Stimulated activated CD8-positive, alpha-beta memory T cell treated with anti-CD3 and anti-CD28 coated beads, Interleukin-4, amount 100 ng/mL, for 1 hour (primary cell): ENCODE results near the gene DNAI2.
"Not testable (repeated sequence)": the region's sequence is repeated elsewhere in the genome, so short reads cannot be mapped to it uniquely, and the experiment has no call there.

Experiments
- DNase-seq, 2 donors: peaks; one replicate each; pipeline ENCODE4 v3.0.0-alpha.2; 2020; ENCODE audit warnings: low read depth in 2 of 2, low spot score in 1 of 2

The DNAI2 gene

DNA sequence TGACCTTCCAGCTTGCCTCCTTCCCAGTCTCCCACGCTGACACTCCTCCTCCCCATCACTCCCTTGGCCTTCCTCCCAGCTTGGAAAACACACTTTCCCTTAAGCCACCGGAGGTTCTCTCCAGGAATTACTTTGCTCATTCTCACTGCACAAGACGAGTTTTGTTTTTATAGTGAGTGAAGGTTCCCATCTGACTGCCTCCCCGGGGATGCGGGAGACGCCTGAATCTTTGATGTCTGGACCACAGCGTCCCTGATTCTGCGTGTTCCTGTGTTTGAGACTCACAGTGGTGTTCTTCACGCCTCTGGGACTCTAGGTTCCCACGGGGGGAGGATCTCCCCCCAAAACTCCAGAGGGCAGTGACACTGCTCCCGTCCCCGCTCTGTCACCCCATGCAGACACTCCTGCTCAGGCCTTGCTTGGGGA, 2.0 kb downstream of the DNAI2 start:
- no peak for DNase-seq

DNA sequence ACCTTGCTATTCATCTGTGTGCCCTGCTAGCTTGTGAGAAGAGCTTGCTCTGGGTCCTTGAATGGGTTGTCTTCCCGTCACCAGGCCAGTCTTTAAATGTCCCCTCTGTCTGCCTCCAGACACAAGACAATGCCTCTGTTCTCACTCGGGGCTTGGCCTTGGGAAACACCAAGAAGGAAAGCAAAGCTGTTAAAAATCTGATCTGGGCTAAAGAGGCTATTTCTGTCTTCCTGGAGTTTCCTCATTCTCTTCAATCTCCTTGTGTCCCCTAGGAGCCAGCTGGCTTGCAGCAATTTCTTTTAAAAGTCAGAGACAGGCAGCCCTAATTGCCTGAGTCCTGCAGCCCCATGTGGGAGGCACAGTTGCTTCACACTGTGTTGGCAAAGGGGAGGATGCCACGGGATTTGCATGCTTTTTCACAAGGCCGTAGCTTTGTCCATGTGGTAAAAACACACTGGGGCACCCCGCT, 2.5 kb downstream of the DNAI2 start:
- no peak for DNase-seq

DNA sequence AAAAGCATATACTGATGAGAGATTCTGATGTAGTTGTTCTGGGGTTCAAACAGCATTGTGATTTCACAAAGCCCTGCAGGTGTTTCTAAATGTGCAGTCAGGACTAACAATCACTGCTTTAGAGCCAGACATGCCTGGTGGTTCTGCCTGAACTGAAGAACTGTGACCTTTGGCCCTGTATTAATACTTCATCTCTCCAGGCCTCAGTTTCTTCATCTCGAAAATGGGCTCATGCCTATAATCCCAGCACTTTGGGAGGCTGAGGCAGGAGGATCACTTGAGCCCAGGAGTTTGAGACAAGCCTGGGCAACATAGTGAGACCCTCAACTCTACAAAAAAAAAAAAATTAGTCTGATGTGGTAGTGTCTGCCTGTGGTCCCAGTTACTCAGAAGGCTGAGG, 3.9 kb downstream of the DNAI2 start:
- no peak for DNase-seq

DNA sequence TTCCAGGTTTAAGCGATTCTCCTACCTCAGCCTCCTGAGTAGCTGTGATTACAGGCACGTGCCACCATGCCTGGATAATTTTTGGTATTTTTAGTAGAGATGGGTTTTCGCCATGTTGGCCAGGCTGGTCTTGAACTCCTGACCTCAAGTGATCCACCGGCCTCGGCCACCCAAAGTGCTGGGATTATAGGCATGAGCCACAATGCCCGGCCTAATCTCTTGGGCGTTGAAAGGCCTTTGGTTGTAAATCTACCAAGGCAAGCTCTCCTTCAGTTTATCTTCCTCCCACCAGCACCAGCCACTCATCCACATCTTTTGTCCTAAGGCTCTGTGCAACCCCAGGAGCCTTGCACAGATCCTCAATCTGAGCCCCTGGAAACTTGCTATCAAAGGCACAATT, 5.6 kb downstream of the DNAI2 start:
- DNase-seq: not testable (repeated sequence)

DNA sequence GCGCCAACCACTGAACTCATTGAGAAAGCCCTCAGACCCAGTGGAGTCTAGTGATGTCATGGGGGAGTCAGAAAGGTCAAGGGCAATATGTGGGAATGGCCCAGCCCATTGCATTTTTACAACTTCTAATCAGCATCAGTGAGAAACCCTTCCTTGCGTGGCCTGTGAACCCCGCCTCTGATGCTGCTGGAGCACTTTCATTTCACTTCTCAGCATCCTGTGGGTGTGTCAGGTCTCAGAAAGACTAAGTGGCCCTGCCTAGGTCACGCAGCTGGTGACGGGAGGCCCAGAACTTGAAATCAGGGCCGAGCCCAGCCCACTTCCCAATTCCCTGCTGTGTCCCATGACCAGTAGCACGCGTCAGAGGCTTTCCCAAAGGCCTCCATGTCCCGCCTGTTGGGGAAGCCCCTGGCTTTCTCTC, 6.1 kb downstream of the DNAI2 start:
- DNase-seq: peak in 1 of 2 donors; percentile 31

DNA sequence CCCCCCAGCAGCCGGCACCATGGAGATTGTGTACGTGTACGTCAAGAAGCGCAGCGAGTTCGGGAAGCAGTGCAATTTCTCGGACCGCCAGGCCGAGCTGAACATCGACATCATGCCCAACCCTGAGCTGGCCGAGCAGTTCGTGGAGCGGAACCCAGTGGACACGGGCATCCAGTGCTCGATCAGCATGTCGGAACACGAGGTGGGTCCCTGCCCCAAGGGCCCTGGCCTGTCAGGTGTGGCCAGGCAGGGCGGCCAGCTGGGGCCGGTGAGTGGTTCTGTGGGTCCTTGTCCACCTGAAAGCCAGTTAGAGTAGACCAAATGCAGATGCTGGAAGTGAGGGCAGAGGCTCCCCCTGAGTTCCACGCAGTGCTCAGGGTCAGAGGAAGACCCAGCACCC, 7.8 kb downstream of the DNAI2 start:
- no peak for DNase-seq

DNA sequence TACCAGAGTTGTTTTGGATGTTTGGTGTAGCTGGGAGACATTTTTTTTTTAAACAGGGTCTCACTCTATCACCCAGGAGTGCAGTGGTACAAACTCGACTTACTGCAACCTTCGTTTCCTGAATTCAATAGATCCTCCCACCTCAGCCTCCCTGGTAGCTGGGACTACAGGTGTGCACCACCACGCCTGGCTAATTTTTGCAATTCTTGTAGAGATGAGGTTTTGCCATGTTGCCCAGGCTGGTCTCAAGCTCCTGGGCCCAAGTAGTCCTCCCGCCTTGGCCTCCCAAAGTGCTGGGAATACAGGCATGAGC, 8.2 kb downstream of the DNAI2 start:
- DNase-seq: not testable (repeated sequence)

DNA sequence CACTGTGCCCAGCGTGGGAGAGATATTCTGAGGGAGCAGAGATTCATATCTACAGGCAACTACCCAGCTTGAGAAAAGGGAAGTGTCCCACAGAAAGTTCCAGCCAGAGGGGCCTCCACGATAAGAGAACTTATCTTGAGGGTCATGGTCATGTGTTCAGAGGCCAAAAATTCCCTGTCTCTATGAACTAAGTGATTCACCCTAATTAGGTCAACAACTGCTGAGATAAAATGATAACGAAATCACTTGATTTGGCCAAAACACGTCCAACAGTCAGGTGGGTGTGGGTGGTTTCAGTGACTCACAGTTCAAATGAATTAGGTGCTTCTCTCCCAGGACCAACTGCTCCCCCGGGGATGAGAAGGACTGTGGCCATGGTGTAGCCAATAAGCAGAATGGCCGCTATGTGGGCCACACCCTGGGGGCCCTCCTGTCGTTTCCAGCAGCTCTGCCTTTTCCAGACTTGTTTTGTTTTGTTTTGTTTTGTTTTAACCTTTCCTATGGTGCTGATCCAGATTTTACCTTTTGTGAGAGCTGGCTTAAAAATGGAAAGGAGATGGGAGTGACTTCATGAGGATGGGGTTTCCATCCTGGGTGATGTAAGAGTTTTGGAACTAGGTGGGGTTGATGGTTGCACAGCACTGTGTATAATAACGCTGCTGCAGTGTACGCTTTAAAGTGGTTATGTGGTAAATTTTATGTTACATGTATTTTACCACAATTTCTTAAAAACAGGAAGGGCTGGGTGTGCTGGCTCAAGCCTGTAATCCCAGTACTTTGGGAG, 8.7 kb downstream of the DNAI2 start:
- DNase-seq: peak in 1 of 2 donors; percentile 29

DNA sequence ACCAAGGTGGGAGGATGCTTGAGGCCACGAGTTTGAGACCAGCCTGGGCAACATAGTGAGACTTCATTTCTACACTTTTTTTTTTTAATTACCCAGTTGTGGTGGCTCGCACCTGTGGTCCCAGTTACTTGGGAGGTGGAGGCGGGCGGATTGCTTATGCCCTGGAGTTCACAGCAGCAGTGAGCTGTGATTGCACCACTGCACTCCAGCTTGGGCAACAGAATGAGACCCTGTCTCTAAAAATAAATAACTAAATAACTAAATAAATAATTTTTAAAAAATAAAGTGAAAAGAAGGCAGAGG, 9.3 kb downstream of the DNAI2 start:
- no peak for DNase-seq

DNA sequence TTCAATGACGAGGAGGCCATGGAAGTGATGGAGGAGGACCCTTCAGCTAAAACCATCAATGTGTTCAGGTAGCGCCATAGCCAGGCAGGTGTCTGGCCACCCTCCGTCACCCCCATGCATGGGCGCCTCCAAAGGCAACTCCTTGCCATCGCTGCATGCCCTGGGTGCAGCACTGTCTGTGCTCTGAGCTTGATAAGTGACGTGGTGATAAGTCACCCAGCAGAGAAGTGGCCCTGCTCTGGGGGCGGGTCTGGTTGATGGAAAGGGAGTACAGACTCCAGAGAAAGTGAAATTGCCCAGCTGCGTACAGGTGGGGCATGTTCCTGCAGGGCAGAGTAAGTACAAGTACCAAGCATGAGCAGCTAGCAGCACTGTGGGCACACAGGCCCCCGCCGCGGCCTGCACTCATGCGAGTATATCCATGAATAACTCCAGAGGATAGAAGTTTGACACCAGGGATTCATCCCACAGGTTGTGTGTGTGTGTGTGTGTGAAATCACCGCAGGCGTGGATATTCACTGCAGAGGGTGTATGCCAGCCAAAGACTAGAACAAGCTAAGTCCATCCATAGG, 13.1 kb downstream of the DNAI2 start:
- no peak for DNase-seq

DNA sequence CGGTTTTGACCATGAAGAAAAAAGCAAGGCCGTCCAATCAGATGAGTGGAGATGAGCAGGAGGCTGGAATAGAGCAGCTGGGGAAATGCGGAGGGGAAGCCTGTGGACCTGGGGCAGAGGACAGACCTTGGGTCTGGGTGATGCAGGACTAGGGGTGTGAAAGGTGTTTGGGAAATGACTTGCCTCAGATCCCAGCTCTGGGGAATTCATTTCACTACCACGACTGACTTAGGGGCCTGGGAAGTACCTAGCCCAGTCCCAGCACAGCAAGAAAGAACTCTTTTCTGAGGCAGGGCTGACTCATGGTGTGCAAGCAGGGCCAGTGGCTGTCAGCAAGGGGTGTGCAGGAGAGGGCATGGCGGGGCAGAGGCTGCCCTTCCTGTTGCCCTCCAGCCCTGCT, 14.8 kb downstream of the DNAI2 start:
- no peak for DNase-seq

DNA sequence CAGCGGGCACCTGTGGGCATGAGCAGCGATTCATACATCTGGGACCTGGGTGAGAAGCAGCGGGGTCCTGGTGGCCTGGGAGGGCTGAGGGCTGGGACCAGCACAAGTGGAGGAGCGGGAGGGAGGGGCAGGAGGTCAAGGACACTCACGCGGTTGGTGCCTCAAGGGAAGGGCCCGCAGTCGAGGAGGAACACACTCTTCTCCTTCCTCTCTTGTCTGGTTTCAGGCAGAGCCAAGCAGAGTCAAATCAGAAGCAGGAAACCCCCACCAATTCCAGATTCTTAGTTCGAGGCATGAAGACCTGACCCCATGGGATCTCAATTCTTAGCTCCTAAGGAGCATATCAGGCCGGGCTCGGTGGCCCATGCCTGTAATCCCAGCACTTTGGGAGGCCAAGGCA, 15.7 kb downstream of the DNAI2 start:
- no peak for DNase-seq

DNA sequence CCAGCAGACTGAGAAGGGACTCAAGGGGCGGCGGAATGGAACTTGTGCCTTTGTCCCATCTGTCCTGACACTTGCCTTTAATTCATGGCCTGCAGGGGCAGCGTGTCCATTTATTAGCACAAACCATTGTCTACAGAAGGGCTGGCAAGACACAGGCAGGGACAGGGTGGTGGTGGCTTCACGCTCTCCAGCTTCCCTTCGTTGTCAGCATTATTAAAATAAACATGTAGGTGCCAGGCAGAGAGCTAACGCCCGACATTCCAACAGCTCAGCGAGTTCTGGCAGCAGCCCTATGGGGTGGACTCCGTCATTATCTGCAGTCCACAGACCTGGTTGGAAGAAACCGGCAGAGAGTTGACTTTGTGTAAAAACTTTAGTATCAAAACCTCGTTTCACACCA, 16.3 kb downstream of the DNAI2 start:
- no peak for DNase-seq

DNA sequence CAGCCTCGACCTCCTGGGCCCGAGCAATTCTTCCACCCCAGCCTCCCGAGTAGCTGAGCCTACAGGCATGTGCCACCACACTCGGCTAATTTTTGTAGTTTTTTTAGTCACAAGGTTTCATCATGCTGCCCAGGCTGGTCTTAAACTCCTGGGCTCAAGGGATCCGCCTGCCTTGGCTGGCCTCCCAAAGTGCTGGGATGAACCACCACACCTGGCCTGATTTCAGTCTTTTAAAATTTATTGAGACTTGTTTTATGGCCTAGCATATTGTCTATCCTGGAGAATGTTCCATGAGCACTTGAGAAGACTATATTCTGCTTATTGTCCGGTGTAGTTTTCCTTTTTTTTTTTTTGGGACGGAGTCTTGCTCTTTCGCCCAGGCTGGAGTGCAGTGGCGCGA, 18.5 kb downstream of the DNAI2 start:
- DNase-seq: no peak

DNA sequence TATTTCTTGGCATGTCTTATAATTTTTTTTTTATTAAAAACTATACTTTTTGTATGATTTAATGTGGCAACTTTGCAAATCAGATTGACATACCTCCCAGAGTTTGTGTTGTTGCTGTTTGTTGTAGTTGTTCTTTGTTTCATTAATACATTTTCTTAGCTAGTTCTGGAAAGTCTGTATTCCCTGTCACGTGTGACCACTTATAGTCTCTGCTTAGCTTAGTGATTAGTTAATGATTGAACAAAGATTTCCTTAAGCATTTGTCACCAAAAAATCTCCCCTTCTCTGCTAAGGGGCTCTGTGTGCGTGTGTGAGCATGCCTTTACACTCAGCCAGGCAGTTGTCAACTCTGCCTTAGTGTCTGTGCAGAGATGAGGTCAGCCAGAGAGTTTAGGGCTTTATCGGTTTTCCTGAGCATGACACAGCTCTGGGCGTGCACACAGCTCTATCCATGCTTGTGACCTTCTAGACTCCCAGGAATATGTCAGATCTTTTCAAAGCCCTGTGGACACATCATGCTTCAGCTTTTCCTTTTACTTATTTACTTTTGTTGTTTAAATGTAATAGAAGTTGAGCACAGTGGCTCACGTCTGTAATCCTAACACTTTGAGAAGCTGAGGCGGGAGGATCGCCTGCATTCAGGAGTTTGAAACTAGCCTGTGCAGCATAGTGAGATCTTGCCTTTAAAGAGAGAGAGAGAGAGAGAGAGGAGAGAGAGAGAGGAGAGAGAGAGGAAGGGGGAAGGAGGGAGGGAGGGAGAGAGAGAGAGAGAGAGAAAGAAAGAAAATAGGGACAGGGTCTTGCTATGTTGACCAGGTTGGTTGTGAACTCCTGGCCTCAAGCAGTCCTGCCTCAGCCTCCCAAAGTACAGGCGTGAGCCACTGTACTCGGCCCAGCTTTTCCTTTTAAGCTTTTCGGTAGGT, 21.9 kb downstream of the DNAI2 start:
- DNase-seq: no peak

DNA sequence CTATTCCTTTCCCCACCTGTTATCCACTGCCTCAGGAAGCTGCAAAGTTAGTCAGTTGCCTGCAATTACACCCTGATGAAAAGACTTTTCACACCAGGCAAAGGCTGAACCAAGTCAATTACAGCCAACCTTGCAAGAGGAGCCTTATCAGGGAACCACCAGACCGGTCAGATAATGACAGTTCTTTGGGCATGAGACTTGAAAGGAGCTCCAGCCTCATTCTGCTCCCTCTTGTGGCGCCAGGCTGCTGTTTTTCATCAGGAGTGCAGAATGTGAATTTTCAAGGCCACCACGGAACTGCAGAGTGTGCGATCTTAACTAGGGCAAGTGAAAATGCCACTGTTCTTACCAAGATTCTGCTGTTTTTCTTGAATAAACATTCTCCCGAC, 22.5 kb downstream of the DNAI2 start:
- DNase-seq: no peak

DNA sequence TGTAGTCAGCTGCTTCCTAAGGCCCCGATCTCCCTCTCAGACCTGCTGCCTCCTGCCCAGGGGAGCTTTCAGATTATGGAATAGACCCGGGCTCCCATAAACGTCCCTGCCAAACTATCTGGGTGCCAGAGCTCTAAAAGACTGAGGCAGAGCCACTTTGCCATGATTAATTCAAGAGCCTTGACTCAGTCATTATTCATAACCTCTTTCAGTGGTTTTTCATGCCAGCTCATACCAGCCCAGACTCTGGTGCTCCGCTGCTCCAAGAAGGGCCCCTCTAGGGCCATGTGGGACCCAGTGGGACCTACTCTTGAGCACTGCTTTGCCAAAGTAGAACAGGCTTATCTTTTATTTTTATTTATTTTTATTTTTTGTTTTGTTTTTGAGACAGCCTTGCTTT, 23.9 kb downstream of the DNAI2 start:
- DNase-seq: no peak

DNA sequence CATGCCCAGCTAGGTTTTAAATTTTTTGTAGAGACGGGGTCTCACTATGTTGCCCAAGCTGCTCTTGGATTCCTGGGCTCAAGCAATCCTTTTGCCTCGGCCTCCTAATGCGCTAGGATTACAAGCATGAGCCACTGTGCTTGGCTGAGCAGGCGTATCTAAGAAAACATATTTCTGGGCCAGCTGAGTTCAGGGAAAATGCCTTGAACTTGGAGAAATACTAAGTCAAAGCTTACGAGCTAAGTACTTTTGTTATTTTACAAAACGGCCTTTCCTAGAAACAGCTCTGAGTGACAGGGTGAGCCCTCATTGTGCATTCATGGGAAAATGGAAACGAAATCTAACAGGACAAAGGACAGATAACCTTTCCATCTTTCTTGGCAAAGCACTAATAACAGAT, 24.7 kb downstream of the DNAI2 start:
- DNase-seq: no peak

DNA sequence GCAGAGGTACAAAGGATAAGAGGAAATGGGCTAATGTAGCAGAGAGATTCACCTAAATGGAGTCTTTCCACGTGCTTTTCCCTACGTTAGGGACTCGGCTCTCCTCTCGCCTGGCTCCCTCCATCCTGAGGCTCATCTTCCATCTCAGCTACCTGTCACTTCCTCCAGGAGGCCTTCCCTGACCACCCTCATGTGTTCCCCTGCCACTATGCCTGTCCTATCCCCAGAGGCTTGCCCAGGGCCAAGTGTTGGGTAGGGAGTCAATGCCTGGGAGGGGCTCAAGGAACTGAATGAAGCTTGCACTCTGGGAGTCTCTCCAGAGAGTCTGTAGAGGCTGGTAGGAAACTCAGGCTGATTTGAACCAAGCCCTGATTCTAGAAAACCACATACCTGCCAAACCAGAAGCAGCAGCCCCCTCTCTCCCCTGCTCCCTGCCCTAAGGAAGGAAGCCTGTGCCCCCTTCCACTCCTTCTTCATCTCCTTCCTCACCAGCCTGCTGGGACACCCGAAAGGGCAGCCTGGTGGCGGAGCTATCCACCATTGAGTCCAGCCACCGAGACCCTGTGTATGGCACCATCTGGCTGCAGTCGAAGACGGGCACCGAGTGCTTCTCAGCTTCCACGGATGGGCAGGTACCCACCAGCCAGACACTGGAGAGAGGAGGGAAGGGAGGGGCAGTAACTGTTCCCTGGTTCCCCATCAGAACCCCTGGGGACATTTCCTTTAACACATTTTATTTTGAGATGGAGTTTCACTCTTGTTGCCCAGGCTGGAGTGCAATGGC, 25.4 kb downstream of the DNAI2 start:
- no peak for DNase-seq

DNA sequence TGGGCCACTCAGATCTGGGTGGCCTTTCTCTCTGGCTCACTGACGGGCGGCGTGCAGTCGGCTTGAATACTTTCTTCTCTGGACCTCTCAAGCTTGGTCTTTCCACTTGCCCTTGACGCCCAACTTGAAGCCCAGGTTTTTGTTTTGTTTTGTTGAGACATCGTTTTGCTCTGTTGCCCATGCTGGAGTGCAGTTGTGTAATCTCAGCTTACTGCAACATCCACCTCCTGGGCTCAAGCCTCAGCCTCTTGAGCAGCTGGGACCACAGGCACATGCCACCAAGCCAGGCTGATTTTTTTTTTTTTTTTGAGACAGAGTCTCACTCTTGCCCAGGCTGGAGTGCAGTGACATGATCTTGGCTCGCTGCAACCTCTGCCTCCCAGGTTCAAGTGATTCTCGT, 29.3 kb downstream of the DNAI2 start:
- no peak for DNase-seq

DNA sequence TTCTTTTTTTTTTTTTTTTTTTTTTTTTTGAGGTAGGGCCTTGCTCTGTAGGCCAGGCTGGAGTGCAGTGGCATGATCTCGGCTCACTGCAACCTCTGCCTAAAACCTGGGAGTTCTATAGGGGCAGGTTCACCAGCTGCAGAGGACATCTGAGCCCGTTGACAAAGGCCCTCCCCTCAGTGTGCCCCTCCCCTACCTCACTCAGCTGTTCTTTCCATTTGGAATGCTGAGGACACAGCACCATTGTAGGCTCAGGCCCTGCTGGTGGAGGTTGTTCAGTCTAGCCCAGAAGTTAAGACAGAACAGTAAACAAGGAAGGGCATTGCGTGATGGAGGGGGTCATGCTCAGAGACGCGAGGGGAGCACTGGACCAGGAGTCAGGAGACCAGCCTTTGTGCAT, 30.1 kb downstream of the DNAI2 start:
- no peak for DNase-seq
